Measurements from ENCODE around the gene CCNJL.
"Not testable (repeated sequence)": the region's sequence is repeated elsewhere in the genome, so short reads cannot be mapped to it uniquely, and the experiment has no call there.

The CCNJL gene

DNA sequence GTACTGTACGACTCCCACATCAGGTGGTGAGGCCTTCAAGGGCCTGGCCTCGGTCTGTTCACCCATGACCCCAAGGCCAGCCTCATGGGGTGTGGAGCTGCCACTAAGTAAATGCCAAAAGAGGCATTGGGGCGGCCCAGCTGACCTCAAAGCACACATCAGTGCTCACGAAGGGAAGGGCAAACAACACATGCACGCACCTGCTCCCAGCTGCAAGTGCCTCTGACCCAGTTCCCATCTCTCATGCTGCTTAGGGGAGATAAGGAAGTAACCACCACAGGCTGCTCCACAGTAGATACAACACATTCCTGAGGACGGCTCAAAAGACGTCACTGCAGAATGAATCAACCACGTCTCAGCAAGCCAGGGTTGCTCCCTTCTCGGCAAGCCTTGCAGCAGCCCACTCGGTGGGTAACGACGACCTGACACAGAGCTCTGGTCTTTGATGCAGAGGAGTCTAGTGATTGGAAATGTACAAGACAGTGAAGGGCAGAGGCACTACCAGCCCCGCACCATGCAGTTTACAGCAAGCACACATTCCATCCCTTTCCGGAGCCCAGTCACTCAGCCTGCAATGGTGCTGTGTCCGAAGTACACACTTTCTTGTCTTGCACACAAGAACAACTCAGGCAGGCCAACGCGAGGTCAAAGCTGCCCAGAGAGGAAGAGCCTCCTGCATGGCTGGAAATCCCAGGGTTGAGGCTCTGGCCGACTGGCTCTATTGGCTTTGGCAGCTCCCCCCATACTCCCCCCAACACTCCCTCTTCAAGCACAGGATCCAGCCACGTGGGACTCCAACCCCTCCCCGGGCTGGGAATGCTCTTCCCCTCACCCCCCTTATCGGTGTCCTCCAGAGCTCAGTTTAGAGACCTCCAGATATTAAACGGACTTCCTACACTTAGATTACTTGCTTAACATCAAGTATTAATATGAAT lies 51.2 kb downstream of the CCNJL start:
- no peak for DNase-seq

DNA sequence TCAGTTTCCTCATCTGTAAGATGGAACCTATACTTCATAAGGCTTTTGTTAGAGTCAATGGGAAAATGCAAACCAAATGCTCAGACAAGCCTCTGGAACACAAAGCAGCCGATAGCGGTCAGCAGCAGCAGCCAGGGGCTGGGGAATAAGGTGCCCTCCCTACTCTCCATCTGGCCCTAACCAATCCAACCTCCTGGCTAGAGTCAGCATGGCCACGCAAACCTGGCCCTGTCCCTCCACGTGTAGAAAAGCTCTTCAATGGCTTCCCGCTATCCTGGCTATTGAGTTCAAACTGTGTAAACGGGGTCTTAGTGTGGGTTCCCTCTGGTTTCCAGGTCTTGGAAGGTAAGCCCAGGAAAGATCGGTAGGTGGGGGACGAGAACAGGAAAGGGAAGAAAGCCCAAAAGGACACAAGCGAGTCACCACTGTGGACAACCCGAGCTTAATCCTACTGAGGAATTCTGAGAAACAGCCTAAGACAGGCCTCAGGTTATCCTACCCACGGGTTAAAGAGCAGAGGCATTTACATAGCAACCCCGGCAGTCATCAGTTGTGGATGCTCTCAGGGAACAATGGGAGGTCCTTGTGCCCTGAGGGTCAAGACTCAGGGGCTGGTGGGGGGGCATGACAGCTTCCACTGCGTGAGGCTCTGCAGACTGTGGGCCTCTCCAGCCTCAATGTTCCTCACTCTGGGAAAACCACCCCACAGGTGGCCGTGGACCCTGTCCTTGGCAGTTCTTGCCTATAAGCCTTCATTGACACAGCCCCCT lies 52.2 kb downstream of the CCNJL start:
- no peak for DNase-seq

DNA sequence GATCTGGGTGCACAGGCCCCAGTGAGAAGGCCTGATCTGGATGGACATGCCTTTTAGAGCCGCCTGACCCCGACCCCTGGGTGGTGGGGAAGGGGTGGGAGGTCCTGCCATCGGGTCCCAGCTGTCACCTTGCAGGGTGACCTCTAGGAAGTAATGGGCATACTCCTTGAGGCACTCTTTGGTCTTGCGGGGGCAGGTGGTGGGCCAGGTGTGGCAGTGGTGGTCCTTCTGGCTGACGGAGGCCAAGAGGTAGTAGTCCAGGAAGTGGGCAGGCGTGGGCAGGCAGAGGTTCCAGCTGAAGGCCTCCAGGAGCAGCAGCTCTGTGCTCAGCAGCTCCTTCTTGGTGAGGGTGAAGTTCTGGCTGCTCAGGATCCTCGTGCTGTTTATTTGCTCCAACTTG lies 53.0 kb downstream of the CCNJL start:
- DNase-seq, result no peak

DNA sequence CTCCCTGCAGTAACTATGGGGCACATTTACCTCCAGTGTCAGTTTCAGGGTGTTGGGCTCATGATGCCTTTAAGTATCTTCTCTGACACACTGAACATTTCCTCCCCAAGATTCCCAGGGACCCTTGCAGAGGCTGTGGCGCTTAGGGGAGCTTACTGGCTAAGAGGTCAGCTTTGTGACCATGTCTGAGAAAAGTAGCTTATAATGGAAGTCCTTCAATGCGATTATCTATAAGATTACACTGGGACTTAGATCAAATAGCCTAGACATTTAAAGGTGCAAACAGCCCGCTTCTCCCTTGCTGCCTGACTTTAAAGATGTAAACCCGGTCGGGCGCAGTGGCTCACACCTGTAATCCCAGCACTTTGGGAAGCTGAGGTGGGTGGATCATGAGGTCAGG lies 57.7 kb downstream of the CCNJL start:
- no peak for DNase-seq

DNA sequence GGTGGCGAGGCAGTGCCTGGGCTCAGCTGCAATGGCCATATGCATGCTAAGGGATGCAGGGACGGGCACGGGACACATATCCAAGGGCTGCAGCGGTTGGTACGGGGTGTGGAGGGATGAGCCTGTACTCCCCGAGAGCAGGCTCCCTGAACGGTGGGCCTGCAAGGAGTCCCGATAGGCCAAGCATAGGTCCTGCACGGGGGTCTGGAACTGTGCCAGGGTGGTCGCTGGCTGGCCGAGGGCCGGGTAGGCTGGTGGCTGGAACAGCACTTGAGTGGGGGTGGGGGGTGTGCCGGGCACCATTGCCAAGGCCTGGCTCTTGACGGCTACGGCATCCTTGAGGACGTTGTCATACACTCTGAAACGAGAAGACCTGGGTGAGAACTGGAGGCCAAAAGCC lies 58.9 kb downstream of the CCNJL start:
- no peak for DNase-seq

DNA sequence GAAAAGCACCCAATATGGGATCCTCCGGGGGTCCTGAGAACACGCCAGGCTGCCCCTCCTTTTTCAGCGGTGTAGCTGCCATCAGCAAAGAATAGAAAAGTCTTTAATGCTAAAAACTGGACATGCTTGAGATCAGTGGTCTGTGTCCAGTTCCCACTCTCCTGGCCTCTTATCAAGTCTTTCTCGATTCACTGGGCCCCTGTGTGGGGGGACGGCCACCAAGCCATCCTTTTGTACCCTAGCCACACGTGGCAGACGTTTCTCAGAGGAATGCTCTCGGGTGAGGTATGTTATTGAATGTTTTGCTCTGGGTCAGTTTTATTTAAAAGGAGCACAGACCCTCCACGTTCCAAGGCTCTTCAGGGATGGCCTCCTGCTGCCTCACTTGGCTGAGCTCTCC lies 59.4 kb downstream of the CCNJL start:
- DNase-seq, result no peak

DNA sequence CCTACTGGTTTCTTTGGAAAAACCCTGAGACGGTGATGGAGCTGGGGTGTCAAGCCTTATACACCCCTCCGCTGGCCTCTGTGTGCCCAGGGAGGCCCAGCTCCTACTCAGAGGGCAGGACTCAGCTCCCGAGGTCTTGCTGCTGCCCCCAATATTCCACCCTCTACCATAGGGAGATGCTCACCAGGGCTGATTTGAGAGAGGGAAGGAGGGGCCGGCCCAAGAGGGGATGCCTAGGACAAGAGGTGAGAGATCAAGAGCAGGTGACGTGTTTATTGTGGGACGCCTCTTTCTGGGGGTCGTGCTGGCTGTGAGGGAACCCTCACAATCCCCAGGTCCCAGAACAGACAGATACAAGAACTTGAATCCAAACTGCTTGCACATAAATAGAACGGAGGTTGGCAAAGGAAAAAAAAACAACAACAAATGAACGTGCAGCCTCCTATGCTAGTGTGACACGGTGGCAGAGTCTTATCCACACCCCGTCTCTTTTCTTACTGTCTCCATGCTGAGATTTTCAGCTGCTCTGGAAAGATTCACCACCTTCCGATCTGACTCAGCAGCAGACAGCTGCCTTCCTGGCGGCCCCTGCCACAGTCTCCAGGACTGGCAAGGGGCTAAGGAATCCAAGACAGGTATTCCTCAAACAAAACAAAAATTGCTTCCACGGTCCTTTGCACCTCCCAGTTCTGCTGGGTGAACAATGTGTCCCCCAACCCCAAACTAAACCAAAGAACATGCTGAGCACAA lies 60.8 kb downstream of the CCNJL start:
- DNase-seq, result no peak

DNA sequence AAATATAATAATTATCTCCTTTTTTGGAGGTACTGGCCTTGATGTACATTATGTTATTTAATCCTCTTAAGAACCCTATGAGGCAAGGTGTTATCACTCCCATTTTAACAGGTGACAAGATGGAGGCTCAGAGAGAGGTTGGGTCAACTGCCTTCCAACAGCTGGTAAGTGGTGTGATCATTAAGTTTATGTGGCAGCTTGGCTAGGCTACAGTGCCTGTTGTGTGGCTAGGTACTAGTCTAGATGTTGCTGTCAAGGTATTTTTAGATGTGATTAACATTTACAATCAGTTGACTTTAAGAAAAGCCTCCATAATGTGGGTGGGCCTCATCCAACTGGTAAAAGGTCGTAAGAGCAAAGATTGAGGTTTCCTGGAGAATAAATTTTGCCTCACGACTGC lies 61.5 kb downstream of the CCNJL start:
- DNase-seq, result no peak

DNA sequence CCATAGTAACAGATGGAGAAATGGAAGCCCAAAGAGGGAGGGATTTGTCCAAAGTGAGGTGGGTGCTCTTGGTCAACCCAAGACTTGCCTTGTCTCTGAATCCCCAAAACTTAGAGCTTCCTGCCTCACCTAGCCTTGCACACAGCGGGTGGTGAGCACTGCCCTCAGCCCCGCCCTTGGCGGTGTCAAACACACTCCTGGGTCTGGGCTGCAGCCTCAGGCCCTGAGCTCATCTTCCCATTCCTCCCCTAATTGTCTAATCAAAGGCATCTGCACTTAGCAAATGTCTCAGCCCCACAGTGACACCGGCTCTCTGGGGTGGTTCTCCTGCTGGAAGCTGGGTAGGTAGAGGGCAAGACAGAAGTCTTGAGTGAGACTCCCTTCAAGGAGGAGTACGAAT lies 62.1 kb downstream of the CCNJL start:
- DNase-seq, result no peak

DNA sequence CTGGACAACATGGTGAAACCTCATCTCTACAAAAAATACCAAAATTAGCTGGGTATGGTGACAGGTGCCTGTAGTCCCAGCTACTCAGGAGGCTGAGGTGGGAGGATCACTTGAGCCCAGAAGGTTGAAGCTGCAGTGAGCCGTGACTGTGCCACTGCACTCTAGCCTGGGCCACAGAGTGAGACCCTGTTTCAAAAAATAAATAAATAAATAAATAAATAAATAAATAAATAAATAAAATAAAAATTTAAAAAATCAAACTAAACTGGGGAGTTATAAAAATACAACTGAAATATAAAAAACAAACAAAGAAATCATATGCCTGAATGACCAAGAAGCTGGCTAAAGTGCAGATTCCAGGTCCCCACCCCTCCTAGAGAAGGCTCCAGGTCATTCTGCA lies 62.8 kb downstream of the CCNJL start:
- DNase-seq, result not testable (repeated sequence)

DNA sequence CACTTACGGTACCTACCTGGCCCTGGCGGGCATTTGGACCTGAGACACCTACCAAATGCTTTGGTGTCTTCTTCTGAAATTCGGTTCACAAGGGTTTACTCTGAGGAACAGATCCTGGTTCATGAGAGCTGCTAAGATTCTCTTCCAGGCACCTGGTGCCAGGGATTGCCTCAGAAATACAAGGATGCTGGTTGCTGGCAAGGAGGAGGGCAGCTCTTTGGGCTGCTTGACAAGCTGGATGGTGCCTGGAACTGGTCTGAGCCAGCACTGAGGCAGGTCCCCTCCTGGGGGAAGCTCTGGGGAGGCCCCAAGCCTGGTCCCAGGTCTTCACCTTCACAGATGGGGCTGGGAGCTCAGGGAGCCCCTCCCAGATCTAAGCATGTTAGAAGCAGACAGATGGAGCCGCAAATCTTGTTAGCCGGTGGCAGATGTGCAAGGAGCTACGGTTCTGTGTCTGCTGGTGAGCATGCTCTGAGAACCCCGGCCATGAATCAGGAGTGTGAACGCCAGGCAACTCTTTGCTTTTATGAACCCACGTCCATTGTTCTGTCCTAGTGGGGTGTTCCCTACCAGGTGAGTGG lies 66.8 kb downstream of the CCNJL start:
- DNase-seq, result no peak

DNA sequence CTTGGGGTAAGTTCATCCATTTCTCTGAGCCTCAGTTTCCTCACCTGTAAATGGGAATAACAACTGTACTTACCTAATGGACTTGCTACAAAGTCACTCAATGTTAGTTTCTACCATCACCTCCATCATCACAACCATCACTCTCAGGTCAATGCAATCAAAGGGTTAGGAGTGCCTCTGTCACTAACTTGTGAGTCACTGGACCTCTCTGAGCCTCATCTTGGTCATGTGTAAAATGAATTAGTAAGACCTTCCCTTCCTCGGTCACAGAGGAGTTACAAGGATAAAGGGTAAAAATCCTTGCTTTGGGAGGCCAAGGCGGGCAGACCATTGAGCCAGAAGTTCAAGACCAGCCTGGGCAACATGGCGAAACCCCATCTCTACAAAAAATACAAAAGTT lies 70.2 kb downstream of the CCNJL start:
- DNase-seq, result no peak

DNA sequence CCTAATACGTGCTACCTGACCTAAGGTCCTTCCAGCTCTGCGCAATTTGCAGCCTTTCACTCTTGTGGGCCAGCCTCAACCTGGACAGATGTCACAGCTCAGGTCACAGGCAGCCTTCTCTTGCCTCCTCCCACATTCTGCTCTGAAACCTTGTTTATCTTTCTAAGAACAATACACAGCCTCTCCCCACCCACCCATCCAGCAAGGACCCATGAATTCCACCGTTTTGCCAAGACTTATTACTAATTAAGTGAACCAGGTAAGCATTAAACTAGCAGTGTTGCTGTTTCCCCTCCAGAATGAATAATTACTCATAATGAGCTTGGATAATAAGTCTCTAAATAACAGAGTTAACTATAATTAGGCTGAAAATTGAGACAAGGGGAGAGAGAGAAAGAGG lies 72.0 kb downstream of the CCNJL start:
- no peak for DNase-seq

DNA sequence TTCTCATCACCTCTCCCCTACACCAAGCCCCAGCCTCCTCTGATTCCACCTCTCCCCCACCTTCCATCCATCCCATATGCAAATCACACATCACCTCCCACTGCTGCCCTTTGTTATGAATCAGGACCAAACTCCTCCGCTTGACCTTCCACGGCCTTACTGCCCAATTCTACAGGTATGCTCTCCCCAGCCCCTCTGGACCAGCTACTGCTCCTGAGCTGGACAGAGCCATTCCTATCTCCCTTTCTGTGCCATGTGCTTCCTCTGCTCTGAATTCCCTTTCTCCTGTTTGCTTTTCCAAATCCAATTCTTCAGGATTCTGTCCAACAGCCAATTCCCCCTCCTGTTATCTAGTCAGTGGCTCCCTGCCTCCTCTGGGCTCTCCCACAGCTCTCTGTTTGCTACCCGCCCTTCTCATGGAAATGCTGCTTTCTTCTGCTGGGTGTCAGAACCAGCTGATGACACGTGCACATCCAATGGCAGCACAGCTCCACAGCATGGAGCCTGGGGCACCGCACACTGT lies 74.7 kb downstream of the CCNJL start:
- no peak for DNase-seq

DNA sequence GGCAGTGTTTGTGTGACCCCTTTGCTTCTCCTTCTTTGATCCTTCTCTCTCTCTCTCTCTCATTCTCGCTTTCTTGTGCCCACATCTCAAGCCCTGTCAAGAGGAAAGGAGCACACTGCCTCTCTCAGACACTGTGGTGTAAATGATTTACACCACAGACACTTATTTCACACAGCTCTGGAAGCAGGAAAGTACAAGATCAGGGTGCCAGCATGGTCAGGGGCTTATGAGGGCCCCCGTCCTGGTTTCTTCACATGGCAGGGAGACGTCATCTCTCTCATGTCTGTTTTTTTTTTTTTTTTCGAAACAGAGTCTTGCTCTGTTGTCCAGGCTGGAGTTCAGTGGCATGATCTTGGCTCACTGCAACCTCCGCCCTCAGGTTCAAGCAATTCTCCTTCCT lies 76.6 kb downstream of the CCNJL start:
- DNase-seq, result no peak

DNA sequence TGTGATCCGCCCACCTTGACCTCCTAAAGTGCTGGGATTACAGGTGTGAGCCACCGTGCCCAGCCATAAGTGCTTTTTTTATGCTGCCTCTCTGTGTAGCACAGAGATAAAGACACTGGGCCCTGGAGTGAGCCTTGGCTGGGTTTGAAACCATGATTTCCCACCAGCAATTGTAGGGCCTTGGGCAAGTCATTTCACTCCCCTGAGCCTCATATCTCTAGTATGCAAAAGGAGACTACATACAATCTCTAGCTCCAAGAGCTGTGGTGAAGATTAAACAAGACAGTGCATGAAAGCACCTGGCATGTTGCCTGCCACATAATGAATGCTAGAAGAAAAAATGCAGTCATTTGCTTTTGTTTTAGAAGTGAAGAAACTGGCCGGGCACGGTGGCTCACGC lies 79.1 kb downstream of the CCNJL start:
- no peak for DNase-seq

DNA sequence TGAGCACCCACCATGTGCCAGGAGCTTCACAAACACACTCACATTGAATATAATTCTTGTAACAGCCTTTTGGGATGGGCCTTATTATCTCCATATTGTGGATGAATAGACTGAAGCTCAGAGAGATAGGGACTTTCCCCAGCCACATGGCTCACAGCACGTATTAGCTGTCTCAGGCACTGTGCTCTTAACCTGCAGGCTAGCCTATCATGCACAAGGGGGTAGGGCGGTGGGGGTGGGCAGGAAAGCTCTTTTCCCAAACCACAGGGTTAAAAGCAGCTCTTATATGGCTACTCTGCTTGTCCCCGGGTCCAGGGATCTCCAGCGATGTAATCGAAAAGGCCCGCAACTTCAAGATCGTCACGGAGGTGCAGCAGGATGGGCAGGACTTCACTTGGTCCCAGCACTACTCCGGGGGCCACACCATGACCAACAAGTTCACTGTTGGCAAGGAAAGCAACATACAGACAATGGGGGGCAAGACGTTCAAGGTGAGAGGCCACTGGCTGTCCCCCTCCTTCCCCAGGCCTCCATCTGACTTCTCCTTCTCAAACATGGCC lies 80.5 kb downstream of the CCNJL start:
- no peak for DNase-seq

DNA sequence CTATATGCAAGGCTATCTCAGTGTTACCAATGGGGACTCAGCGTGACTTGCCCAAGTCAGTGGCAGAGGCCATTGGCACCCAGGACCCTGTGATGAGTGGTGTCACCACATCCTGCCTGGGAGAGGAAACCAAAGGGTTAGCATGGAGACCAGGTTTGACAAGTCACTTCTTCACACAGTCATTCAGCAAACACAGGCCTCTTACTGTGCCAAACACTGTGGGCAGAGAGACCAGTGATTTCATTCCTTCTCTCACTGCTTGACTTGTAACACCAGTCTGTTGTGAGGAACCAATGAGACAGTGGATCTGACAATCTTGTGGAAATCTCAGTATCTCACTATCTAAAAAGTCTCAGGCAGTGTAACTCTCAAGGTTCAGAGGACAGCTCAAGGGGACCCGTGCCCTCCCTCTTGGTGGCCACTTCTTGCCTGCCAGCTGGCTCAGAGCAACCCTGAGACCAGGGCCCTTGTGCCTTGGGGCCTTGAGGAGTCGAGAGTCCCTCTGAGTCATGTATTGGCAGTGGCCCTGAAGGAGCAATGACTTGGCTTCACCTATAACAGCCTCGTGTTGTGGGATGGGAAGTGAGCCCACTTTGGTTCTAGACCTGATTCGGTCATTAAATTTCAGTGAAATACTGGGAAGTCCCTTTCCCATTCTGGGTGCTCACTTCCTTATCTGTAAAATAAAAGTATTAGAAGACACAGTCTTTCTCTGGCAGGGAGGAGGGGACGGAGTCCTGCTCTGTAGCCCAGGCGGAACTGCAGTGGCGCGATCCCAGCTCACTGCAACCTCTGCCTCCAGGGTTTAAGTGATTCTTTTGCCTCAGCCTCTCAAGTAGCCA lies 81.5 kb downstream of the CCNJL start:
- no peak for DNase-seq

DNA sequence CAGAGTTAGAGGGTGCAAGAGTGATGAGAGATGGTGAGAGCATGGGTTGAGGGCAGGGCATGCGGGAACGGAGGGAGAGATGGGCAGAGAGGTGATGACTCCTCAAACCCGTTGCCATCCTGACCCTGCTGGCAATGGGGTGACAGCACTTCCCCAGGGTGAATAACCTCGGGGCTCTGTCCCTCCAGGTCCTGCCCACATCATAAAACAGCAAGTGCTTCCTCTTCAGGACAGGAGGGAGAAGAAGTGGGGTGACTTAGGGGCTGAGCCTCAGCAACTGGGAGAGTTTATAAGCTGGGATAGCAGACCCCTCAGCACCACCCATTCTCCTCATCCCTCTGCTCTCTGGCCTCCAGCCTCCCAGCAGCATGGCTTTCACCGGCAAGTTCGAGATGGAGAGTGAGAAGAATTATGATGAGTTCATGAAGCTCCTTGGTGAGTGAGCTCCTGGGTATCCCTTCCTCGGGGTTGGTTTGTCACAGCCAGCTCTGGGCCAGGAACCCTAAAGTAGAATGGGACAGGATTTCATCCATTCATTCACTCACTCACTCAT lies 83.1 kb downstream of the CCNJL start, which contains the start of gene FABP6:
Gene FABP6 (plus strand): TSS at position 317 of the 553 bp plus-strand sequence. CDS start 52 bp downstream, at position 369.
- no peak for DNase-seq

DNA sequence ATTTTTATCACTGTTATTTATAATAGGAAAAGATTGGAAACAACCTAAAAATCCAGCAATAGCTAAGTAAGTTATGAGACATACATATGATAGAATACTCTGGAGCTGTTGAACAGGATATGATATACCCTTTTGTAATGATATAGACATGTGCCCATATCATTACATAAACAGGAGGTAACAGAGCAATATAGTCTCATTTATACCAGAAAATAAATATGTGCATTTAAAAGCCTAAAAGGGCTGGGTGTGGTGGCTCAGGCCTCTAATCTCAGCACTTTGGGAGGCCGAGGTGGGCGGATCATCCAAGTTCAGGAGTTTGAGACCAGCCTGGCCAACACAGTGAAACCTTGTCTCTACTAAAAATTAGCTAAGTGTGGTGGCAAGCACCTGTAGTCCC lies 85.4 kb downstream of the CCNJL start:
- no peak for DNase-seq

DNA sequence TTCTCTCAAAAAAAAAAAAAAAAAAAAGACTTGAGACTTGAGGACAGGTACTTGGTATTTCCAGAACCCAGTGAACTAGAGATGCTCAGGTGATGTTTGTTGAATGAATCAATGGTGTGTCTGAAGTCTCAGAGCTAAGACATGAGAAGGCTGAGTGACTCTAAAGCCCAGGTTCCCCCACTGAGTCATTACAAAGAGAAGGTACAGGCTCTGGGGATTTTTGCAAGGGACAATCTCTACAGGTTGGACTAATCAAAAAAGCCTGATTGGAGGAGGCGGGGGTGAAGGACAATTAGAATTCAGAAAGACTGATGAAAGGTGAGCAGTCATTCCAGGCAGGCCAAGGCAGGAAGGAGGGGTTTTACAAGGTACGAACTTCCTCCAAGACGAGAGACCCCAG lies 91.3 kb downstream of the CCNJL start:
- DNase-seq, result no peak

Measured in cerebellar nuclear complex (tissue), 1 donor.